ENCODE data around the gene KIF3C.

KIF3C gene

DNA sequence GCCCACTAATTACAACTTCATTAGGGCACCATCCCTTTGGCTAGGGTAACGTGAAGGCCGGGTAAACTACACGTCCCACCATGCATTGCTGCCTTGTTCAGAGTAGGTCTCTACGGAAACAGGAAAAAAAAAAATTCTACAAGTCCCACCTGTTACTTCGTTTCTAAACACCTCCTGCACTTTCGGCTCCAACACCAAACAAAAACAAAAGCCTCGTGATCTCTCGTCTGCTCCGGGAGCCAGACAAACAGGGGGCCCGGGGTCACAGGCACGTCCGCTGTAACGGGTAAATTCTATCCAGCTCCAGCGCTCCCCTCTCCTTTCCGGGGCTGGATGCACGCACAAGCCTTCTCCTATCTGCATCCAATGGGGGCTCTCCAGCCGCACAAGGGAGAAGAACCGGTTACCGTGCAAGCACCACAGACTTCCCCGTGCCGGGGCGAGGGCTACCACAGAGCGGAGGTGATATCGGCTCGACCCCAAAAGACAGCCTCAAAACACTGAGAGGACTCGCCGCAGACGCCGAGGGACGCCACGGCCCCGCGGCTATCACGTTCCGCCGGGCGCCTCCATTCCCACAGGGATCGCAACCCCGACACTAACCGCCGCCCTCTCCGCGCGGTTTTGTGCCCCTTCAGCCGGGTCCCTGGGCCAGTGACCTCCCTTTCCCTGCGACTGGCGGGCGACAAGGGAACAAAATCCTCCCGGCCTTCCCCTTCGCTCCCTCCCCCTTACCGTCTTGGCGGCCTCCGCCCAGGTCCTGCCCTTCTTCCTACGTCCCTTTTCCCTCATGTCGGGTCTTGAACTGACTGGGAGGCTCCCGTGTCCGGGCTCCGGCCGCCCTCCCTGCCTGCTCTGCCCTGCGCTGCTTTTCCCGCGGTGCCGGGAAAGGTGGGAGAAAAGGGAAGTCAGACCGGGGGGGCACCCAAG lies 104.6 kb downstream of the KIF3C start:
- DNase-seq (ENCODE audit: low read depth), result peak; percentile 6

Data from fibroblast of the conjunctiva (primary cell).